A204.1 (cell line): ENCODE results near the gene MTMR3.
"Not testable (repeated sequence)": the region's sequence is repeated elsewhere in the genome, so short reads cannot be mapped to it uniquely, and the experiment has no call there.

Source experiments
- FAIRE-seq: peaks from 2 replicates; lab custom pipeline; 2012; peaks lifted over from hg19 to GRCh38; lab: Jason Lieb, UNC

Gene MTMR3

GRCh38 chr22:29883045-29883774, at the start of gene MTMR3:
MTMR3 (plus strand) TSS chr22:29883174; CDS start chr22:29971060, 87,886 bp downstream.
- peak; percentile 51 for FAIRE-seq

DNA sequence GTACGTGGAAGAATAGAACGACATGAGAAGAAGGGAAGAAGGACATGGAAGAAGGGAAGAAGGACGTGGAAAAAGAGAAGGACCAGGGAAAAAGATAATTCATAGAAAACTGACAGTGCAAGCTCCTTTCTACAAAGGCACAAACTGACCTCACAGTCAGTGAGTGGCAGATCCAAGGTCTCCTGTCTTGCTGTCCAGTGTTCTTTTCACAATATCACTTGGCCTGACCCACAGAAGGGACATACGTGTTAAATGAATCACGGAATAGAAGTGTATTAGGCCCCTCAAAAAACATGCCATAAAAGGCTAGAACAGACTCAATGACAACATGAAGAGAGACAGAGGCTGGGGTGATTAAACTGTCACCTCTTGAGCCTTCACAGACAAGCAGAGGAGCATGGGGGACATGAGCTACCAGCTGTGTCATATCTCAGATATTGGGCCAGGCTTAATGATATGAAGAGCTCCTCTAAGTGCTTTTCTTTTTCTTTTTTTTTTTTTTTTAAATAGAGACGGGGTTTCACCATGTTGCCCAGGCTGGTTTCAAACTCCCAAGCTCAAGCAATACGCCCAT, 49.5 kb upstream of the MTMR3 start:
- FAIRE-seq = no peak

GRCh38 chr22:29834046-29834445, 48.9 kb upstream of the MTMR3 start:
- no peak for FAIRE-seq

DNA sequence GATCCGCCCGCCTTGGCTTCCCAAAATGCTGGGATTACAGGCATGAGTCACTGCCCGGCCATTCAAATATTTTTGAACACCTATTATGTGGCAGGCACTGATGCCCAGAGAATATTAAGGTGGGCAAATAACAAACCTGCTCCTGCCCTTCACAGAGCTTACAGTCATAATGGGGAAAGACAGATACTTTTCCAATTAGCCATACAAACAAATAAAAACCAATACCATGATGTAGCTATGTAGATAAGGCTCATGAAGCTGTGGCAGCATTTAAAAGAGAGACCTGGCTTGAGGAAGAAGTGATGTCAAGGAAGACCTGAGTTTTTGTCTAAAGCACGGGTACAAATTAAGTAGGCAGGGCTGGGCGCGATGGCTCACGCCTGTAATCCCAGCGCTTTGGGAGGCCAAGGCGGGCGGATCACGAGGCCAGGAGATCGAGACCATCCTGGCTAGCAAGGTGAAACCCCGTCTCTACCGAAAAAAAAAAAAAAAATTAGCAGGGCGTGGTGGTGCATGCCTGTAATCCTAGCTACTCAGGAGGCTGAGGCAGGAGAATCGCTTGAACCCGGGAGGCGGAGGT, 46.1 kb upstream of the MTMR3 start:
- not testable (repeated sequence) for FAIRE-seq

- FAIRE-seq = peak; percentile 92
Observed at GRCh38 chr22:29837741-29838598, 45.0 kb upstream of the MTMR3 start, which contains the start of gene ASCC2. ASCC2 (minus strand) TSS chr22:29838274; CDS start chr22:29832325, 5,949 bp downstream.

GRCh38 chr22:29838599-29838956, 44.4 kb upstream of the MTMR3 start:
- FAIRE-seq = no peak

DNA sequence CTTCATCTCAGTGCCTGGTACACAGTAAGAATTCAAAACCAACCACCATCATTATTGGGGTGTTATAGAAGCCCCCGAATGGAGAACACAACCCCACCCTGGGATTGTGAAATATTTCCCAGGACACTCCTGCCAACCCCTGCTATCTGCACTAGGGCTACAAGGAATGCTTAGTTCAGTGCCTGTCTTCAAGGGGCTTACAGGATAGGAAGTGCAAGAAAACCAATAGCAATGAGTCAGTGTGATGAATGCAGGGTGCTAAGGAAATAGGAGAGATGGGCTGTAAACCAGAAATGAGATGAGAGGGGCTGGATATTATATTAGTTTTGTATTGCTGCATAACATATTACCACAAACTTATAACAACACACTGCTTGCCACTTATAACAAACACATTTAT, 43.9 kb upstream of the MTMR3 start:
- no peak for FAIRE-seq

- FAIRE-seq = no peak
Observed at GRCh38 chr22:29840498-29840897, 42.5 kb upstream of the MTMR3 start.

DNA sequence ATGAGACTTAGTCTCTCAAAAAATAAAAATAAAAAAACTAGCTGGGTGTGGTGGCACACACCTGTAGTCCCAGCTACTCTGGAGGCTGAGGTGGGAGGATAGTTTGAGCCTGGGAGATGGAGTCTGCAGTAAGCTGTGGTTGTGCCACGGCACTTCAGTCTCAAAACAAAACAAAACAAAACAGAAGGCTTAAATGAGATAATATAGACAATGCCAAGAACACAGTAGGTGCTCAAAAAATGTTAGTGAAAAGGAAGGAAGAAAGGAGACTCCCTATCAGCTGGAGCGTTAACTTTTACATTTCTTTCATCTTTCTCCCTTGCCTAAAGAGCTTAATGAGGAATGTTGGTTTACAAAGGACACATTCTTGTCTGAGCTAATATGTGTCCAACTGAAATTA, 40.8 kb upstream of the MTMR3 start:
- FAIRE-seq = no peak

DNA sequence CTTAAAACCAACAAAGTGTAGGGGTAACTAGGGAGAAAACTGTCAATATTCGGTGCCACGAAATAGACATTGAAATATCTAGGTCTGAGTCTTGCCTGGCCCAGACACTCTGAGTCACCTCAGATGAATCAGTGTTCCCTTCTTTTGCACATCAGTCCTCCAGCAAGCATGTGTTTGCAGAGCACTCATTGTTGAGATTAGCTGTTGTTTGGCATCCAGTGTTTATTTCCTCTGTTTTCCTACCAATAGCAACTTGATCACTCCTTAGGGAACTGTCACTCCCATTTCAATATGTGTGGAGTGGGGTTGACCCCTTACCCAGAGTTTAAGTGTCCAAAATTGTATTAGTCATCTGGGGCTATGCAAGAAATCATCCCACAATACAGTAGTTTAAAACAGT, 40.2 kb upstream of the MTMR3 start:
- no peak for FAIRE-seq

GRCh38 chr22:29846290-29846689, 36.7 kb upstream of the MTMR3 start:
- no peak for FAIRE-seq

- FAIRE-seq = no peak
Observed at GRCh38 chr22:29848111-29848510, 34.9 kb upstream of the MTMR3 start.

DNA sequence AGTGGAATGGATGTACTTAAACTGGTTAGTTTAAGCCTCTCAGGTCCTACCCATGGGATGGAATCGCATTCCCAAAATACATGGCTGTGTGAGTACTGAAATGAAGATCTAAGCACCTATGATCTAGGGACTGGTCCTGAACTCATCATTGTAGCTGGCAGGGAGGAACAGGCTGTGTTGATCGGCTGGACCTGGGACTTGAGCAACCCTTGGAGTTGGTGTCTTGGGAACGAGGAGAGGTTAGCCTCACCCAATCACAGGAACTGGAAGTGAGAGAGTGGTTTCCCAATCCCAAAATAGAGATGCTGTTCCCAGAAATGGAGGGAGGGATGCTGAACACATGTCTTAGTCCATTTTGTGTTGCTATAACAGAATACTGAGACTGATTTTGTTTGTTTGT, 28.5 kb upstream of the MTMR3 start:
- FAIRE-seq = no peak

DNA sequence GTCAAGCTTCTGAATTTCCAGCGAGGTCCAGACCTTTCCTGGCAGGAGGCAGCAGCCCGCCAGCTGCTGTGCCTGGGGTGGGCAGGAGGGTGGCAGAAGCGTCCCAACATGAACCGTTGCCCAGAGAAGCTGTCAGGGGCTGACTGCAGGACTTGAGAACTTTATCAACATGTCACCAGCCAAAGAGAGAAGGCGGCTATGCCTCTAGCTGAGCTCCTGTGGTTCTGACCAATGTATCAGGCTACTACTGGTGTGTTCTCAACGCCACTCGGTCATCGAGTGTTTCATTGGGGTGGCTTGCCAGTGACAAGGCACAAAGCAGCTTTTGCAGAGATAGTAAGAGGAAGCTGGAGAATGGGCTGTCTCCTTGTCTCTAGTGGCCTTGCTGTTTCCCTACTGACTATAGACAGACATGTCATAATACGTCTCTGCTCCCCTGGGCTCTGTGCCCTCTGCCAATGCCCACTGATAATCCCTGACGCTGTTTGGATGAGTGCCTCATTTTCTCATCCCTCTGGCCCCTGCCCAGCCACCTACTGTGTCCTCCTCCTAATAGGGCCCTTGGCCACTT, 27.3 kb upstream of the MTMR3 start:
- FAIRE-seq = no peak

GRCh38 chr22:29856496-29856895, 26.5 kb upstream of the MTMR3 start:
- FAIRE-seq = no peak

- FAIRE-seq = not testable (repeated sequence)
Observed at GRCh38 chr22:29859030-29859429, 23.9 kb upstream of the MTMR3 start.

DNA sequence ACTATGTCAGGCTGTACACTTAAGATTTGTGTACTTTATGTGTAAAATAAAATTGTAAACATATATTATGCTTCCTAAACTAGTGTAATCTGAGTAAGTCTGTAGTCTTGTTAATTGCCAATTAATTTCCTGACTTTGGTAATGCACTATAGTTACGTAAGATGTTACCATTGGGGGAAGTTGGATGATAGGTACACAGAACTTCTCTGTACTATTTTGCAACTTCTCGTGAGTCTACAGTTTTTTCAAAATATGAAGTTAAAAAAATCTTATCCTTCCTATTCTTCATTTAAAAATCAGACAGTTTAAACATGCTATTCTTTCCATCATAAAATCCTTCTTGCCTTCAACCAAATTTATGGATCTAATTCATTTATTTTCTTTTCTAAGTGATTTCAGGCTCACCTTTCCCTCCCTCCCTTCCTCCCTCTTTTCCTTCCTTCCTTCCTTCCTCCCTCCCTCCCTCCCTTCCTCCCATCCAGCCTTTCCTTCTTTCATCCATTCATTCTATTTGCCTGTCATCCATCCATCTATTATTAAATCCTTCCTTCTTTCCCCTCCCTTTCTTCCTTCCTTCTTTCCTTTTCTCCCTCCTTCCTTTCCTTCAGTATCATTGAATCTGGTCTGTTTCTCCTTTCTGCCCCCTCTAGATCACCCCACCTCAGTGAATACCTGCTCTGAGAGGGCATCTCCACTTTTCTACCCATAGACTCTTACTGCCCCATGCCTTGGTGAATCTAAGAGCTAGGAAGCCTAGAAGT, 22.8 kb upstream of the MTMR3 start:
- FAIRE-seq = no peak

DNA sequence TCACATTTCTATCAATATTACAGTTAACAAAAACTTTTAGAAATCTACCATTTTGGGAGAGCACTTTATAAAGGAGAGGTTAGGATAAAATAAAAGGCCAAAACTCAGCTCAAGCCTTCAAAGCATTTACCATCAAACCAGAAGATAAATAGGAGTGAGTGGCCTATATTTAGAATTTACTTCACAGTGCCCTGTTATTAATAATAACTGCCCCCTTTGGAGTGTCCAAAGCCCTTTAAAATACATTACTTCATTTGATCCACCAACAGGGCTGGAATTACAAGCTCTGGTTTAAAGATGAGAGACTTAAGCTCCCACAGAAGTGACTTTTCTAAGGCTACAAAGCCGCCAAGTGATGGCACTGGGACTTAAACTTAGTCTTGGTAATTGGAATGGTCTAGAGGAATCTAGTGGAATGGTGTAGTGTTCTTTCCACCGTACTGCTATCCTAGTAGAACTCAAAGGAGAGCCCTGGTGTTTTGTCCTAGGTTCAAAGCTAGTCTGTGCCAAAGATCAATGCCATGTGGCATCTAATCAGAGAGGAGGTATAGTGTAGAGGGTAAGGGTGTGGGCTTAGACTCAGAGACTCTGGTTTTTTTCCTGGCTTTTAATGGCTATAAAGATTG, 21.2 kb upstream of the MTMR3 start:
- no peak for FAIRE-seq

DNA sequence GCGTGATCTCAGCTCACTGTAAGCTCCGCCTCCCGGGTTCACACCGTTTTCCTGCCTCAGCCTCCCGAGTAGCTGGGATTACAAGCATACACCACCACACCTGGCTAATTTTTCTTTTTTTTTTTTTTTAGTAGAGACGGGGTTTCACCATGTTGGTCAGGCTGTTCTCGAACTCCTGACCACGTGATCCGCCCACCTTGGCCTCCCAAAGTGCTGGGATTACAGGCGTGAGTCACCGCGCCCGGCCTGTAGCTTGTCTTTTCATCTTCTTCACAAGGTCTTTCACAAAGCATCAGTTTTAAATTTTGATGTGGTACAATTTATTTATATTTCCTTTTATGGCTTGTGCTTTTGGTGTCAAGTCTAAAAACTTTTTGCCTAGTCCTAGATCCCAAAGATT, 17.4 kb upstream of the MTMR3 start:
- FAIRE-seq = not testable (repeated sequence)

DNA sequence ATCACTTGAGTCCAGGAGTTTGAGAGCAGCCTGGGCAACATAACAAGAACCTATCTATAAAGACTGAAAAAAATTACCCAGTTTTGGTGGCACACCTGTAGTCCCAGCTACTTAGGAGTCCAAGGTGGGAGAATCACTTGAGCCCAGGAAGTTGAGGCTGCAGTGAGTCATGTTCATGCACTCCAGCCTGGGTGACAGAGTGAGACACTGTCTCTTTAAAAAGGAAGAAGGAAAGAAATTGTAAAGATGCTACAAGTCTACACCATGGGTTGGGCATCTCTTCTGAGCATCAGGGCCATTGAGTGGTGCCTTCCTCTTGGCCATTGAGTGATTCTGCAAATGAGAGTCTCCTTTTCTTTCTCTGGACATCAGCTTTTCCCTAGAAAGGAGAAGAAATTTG, 15.7 kb upstream of the MTMR3 start:
- FAIRE-seq = no peak

- FAIRE-seq = no peak
Observed at GRCh38 chr22:29867851-29868250, 15.1 kb upstream of the MTMR3 start.
